HG03558 (cell line): Measurements from ENCODE around the gene LIMS2.

Experiments used
- ATAC-seq: cut with Tn5 transposase; IDR thresholded peaks from one replicate; pipeline ENCODE4 v1.9.1; 2021; ENCODE audit warnings: moderate number of reproducible peaks; ENCODE audit not compliant: unreplicated experiment; ENCODE audit errors: extremely low read depth

Gene LIMS2

DNA sequence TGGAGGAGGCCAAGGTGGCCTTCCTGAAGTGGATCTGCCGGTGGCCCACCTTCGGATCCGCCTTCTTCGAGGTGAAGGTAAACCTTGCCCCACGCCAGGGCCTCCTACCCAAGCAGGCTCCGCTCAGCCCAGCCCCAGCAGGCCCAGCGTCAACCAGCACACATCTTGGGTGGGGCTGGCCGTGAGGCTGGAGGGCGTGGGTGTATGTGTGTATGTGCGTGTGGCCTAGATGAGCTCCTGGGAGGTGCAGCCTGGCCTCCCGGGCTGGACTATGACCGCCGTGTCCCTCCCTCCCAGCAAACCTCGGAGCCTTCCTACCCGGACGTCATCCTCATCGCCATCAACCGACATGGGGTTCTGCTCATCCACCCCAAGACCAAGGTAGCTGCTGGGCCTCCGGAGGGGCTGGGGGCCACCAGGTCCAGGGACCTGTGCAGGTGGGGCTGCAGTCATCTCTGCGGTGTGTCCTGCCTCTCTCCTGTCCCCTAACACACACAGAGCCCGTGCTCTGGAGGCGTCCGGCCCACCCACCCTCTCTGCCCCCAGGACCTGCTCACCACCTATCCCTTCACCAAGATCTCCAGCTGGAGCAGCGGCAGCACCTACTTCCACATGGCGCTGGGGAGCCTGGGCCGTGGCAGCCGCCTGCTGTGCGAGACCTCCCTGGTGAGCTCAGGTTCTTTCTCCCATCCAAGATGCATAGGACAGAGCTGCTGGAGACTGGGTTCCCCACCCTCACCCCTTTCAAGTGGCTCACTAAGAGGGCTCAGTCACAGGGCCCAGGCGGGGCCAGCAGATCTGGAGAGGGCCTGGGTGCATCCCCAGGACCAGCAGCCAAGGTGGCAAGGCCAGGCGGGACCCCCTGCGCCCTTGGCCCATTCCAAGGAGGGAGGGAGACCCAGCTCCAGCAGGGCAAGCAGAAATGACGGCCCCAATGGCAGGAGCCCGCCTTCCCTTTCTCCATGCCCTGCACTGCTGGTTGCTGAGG, 38.8 kb downstream of the LIMS2 start:
- ATAC-seq, result no peak

DNA sequence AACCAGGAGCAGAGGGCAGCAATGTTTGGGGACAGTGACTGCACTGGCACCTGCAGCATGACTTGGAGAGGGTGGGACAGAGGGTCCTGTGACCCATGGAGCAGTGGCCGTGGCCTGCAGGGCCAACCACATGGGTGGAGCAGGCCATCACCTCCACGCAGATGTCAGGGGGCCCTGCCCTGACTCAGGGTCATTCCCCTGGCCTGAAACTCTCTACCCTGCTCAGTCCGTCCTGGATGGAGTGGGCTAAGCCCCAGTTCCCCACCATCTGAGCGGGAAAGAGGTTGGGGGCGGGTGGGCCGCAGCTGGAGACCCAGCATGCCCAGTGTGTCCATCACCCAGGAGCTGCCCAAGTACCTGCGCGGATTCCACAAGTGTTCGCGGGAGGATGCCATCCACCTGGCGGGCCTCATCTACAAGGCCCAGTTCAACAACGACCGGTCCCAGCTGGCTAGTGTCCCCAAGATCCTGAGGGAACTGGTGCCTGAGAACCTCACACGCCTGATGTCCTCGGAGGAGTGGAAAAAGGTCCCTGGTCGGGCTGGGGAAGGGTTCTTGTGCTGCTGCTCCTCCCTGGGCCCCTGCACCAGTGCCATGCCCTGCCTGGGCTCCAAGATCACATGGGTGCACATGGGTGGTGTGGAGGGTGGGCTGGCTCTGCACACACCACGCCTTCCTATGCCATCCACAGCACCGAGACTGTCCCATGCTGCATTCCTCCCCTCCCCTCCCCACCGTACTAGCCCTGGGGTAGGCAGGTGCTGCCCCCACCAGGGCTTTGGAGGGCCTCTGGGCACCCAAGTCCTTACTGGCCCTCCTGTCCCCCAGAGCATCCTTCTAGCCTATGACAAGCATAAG, 39.7 kb downstream of the LIMS2 start:
- no peak for ATAC-seq

DNA sequence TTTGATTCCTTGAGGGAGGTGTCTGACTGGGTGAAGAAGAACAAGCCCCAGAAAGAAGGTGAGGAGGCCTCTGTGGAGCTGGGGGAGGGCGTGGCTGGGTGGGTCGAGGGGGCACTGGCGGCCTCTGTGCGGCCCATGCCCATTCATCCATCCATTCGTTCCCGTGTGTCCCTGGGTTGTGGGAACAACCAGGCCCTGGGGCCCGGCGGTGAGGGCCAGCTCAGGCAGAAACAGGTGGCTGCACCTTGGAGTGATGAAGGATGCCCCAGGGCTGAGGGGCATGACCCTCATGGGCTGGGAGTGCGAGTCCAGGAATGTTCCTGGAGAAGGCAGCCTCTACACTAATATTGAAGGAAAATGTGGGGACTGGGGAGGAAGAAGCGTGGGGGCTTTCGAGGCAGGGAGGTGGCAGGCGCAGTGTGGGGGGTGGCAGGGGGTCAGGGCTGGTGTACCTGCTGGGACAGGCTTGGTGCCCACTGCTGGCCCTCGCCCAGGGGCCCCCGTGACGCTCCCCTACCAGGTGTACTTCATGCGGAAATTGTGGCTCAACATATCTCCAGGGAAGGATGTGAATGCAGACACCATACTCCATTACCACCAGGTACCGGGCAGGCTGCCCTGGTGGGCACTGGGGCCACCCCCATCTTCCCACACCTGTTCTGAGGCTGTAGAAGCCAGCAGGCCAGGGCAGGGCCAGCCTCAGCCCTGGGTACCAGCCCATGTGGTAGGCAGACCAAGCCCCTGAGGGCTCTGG, 40.5 kb downstream of the LIMS2 start:
- ATAC-seq, result no peak

DNA sequence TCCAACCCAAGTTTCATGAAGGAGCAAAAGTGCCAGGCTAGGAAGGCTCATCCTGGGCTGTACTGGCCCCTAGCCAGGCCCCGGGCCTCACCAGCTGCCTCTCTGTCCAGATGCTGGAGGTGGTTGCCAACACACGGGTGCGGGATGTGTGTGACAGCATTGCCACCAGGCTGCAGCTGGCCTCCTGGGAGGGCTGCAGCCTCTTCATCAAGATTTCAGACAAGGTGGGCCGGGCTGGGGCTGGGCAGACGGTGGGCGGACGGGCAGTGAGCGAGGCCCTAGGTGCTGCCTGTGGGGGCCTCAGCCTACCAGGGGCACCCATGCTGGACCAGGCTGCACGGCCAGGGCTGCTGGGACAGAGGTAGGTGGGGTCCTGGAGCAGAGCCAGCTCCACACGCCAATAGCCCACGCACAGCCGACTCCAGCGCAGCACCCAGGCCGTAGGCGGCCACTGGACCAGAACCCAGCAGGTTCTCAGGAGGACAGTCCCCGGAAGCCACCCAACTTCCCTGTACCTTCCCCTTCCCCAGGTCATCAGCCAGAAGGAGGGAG, 41.2 kb downstream of the LIMS2 start:
- ATAC-seq, result no peak

DNA sequence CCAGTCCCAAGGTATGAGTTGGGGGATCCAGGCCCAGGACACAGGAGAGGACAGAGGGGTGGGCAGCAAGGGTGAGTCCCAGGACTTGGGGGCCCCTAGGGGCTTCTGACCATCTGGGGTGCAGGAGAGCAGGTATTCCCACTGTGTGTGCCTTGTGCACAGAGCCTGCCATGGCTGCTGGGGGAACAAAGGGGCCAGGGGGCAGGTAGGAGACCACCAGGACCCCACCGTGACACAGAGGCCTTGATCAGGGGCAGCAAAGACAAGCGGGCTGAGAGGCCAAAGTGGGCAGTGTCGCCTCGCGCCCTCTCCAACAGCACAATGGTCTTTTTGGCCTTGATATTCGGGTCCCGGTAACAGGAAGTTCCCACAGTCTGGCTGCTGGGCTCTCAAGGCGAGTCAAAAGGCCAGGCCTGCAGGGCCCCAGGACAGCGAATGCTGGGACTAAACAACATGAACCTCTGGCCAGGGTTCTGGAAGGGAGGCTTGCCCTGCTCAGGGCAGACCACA, 41.7 kb downstream of the LIMS2 start:
- no peak for ATAC-seq

DNA sequence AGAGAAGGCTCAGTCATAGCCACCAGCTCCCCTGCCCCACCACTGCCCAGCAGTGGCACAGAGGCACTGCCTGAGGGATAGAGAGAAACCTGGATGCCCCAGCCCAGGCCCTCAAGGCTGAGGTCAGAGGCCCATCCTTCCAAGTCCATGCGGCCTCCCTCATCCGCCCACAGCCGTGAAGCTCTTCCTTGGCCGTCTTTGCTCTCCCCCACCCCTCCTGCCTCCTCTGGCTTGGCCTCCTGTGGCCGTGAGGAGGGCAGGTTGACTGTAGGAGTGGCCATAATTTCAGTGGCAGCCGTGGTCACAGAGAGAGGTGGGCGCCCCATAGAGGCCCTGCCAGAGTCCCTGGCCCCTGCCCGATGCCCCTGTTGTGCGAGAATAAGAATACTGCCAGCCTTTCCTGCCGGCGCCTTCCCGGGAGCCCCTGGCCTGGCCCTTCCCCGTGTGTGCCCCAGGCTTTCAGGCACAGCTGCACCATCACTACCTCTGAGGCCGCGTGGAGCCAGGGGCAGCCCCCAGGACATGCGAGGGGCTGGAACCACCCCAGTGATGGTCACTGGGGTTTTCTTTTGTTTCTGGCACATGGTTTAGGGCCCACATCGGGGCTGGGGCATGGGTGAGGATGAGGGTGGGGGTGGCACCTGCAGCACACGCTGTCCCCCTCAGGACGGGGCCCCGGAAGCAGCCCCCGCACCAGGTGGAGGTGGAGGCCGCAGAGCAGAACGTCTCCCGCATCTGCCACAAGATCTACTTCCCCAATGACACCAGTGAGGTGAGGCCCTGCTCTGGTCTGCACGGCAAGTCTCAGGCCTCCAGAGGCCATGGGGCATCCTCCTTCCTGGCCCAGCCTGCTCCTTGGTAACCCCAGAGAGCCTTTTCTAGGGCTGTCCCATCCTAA, 42.5 kb downstream of the LIMS2 start:
- no peak for ATAC-seq

DNA sequence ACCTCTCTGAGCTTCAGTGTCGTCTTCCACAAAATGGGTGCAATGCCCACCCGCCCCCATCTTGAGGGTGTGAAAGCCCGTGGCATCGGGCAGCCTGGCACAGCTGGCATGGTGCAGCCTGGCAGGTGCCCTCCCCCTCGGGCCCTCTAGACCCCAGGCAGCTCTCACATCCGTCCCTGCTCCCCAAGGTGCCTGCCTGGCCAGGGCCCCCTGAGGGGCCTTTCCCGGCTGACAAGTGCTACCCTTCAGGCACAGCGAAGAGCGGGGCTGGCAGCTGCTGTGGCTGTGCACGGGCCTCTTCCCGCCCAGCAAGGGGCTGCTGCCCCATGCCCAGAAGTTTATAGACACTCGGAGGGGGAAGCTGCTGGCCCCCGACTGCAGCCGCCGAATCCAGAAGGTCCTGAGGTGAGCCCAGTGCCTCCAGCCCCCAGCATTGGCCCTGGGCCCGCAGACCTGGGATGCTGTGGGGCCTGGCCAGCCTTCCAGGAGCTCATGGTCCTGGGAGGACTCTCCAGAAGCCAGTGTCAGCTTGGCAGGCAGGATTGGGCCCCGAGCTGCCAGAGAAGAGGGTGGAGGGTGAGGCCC, 43.2 kb downstream of the LIMS2 start:
- ATAC-seq, result no peak

DNA sequence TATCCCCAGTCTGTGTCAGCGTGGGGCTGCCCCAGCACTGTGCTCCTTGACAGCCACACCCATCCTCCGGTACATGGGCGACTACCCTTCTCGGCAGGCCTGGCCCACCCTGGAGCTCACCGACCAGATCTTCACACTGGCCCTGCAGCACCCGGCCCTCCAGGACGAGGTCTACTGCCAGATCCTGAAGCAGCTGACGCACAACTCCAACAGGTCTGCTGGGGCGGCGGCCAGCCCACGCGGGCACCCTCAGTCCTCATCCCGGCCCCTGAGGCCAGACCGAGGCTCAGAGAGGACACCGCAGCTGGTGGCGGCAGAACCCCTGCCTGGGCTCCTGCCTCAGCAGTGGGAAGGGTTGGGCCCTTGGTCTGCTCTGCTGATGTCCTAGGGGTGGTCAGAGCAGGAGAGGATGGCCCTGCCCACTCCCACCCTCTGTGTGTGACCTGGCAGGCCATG, 43.8 kb downstream of the LIMS2 start:
- no peak for ATAC-seq

DNA sequence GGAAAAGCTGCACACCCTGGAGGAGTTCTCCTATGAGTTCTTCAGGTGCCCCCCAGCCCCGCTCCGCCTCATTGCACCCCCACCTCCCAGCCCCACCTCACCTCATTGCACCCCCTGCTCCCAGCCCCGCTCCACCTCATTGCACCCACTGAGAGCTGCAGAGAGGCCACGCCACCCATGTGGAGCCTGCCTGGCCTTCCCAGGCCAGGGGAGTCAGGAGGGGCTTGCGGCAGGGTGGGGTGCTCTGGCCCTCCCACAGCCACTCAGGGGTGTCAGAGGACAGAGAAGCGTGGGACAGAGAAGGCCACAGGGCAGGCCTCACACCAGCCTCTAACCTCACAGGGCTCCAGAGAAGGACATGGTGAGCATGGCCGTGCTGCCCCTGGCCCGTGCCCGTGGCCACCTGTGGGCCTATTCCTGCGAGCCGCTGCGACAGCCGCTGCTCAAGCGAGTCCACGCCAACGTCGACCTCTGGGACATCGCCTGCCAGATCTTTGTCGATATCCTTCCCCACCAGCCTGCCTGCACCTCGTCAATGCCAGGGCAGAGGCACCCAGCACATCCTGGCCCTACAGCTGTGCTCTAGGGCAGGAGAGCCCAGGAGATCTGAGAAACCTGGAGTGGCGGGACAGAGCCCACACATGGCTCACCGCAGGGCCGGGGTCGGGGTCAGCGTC, 44.3 kb downstream of the LIMS2 start:
- no peak for ATAC-seq

DNA sequence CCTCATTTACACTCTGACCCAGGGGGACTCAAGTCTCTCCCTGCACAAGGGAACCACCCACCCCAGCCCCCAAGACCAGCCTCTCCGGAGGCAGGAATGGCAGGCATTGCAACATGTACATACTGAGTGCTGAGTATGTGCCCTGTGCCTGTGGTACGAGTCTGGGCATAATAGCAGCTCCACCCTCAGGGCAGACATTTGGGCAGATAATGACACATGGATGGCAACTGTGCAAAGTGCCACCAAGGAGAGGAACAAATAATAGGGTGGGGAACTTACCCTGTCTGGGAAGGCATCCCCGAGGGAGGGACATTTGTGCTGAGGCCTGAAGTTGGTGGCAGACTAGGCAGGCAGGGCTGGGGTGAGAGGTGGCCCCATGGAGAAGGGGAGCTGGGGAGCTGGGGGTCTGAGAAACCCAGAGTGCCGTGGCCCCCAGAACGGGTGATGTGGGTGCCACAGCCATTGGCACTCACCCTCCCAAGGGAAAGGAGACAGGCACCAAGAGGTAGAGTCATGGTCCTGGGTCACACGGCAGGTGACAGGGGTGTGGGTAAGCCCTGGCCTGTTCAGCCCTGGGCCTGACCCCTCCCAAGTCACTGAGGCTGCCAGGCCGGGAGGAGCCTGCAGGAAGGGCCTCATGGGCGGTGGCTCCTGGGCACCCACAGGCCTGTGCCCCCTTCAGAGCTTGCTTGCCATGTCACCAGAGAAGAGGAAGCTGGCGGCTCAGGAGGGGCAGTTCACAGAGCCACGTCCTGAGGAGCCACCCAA, 45.0 kb downstream of the LIMS2 start:
- no peak for ATAC-seq

DNA sequence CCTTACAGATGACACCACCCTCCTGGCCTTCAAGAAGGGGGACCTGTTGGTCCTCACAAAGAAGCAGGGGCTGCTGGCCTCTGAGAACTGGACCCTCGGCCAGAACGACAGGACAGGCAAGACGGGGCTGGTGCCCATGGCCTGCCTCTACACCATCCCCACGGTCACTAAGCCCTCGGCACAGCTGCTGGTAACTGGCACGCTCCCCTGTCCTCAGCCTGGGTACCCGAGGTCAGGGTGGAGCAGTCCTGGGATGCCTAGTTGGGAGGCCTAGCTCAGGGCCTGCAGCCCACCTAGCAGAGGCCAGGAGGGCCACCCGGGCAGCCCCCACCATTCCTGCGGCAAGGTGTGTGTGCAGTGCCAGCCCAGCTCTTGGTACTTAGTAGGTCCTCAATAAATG, 45.7 kb downstream of the LIMS2 start:
- ATAC-seq, result no peak

DNA sequence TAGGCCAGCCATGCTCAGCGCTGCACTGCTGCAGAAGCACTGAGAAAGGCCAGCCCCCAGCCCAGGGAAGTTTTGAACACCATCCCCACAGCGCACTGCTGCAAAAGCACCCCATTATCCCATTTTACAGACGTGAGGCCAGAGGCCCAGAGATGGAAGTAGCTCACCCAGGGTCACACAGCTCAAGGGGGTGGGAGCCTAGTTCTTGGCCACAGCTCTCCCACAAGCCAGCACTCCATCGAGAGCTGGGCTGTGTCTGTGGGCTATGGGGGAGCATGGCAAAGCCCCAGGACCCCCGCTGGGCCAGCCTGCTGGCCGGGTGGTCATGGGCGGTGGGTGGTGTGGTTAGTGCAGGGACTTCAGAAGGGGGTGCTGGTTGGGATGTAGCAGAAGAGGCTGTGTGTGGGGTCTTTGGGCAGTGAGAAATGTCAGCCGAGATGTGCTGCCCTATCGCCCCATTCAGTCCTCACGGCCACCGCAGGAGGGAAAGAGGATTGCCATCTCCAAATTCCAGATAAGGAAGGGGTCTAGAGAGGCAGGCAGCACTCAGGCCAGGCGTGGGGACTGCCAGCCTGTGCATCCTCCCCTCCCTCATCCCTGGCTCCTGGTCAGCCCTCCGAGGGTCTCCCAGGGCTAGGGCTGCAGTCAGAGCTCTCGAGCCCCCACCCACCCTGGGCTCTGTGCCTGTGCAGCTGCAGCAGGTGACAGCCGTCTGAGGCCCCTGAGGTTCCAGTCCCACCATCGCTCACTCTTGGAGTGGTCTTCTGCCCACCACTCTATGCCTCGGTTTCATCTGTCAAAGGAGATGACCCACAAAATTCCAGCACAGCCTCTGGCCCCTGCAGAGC, 46.3 kb downstream of the LIMS2 start:
- ATAC-seq, result no peak

DNA sequence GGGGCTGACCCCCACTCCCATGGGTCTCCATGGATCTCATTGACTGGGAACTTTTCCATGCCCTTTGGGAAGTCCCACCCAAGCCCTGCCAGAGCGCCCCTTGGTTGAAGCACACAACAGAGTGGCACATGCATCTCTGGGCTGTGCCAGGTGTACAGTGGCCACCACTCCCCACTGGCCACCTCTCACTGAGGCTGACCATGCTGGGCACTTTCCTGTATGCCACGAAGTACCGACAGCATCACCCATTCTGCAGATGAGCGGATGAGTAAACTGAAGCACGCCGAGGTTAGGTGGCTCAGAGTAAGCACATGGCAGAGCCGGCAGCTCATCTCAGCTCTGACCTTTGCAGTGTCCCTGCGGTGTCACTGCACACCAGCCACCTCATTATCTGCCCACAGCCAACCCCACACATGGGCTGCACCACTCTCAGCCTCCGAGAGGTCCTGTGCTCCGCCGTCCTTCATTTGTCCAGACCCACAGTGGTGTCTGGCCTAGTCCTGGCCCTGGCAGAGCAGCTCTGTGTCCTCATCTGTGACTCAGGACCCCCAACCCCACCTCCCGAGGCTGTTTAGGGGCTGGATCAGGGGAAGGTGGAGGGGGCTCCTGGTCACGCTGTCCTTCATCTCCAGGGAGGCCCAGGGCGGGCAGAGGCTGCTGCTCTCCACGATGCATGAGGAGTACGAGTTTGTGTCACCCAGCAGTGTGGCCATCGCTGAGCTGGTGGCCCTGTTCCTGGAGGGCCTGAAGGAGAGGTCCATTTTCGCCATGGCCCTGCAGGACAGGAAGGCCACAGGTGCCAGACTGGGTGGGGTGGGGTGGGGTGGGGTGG, 47.4 kb downstream of the LIMS2 start:
- no peak for ATAC-seq

DNA sequence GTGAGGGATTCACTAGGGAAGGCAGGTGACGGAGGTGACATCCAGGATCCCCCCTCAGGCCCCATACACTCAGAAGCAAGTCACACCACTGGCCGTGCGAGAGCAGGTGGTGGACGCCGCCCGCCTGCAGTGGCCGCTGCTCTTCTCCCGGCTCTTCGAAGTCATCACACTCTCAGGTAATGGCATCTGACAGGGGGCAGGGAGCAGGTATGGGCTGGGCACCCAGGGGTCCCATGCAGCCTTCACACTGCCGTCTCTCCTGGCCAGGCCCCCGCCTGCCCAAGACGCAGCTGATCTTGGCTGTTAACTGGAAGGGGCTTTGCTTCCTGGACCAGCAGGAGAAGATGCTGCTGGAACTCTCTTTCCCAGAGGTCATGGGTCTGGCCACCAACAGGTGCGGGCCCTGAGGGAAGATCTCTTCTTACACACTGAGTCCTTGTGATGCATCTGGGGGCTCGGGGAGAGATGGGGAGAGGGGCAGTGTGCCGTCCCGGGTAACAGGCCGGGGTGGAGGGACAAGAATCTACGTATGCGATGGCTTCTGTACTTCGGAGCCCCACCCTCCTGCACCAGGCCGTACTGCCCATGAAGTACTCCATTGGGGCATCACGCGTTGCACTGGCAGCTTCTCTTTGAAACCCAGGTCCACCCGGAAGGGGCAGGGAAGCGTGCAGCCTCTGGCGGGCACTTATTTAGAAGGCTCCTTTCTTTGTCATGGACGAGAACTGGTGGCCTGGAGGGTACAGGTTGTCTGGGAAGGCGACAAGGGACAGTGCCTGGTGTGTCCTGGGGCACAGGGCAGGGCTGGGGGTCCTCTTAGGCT, 48.2 kb downstream of the LIMS2 start:
- no peak for ATAC-seq

DNA sequence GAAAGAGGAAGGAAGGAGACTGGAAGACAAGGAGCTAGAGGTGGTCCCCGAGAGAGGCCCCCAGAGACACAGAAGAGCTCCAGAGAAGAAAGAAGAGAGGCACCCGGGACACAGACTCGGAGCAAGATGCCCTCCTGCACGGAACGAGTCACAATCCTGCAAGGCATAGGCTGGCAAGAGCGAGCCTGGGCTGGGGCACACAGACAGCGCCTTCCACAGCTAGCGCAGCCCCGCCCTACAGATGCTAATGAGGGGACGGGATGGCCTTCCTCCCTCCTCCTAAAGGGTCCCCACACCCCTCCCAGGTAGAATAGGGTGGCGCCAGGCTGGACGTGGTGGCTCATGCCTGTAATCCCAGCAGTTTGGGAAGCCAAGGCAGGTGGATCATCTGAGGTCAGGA, 49.2 kb downstream of the LIMS2 start:
- ATAC-seq, result no peak
